CD4-positive, alpha-beta T cell (primary cell): ENCODE data around the gene AKR1E2. TPM values are rescaled to one million over a fixed set of nuclear protein-coding genes. Genes with fewer than 3 reads are reported as not detected.

Experiments
- ATAC-seq: fragments of 200-7000 bp; cut with Tn5 transposase; one replicate; pipeline ENCODE4 v1.10.0; 2022; ENCODE audit warnings: mild to moderate bottlenecking; ENCODE audit not compliant: poor library complexity
- CTCF ChIA-PET: fragments of 350-600 bp; sonication (Branson Sonifier 250); formaldehyde crosslinking; loops from one replicate; lab custom pipeline; 2021; ENCODE audit warnings: antibody characterized with exemption, inconsistent platforms; lab: Charles Lee
- POLR2A ChIA-PET: fragments of 350-600 bp; sonication (Branson Sonifier 250); formaldehyde crosslinking; loops from one replicate; lab custom pipeline; 2021; ENCODE audit warnings: antibody characterized with exemption, inconsistent platforms; lab: Charles Lee
- DNase-seq, 14 experiments: peaks; one replicate each; pipeline ENCODE4 v3.0.0-alpha.2; 2013 to 2020; ENCODE audit warnings: mixed read lengths in 2 of 14
- H3K27ac ChIP-seq, 2 donors: one replicate each; pipeline versions ENCODE4 v1.5.1 to v1.7.0; 2013; ENCODE audit warnings: low read length in 2 of 2, low read depth in 1 of 2, mild to moderate bottlenecking in 1 of 2
- H3K27me3 ChIP-seq, 2 experiments: 1 replicate in 1 of 2; 2 replicates in 1 of 2; pipeline versions ENCODE4 v1.6.1 to v1.7.0; 2013; ENCODE audit warnings: low read length in 2 of 2, control low read depth in 1 of 2, mild to moderate bottlenecking in 1 of 2, moderate library complexity in 1 of 2; ENCODE audit not compliant: insufficient read depth in 2 of 2, control insufficient read depth in 1 of 2
- H3K36me3 ChIP-seq: one replicate; pipeline ENCODE4 v1.6.1; 2013; ENCODE audit warnings: low read length, control low read depth; ENCODE audit not compliant: insufficient read depth
- H3K4me1 ChIP-seq: one replicate; pipeline ENCODE4 v1.6.1; 2013; ENCODE audit warnings: low read length, control low read depth; ENCODE audit not compliant: insufficient read depth
- H3K4me3 ChIP-seq: one replicate; pipeline ENCODE4 v1.5.1; 2013; ENCODE audit warnings: mild to moderate bottlenecking, low read length, moderate library complexity
- H3K9me3 ChIP-seq, 2 experiments: 1 replicate in 1 of 2; 2 replicates in 1 of 2; pipeline versions ENCODE4 v1.6.1 to v1.7.0; 2013; ENCODE audit warnings: low read length in 2 of 2, mild to moderate bottlenecking in 2 of 2, control low read depth in 1 of 2, moderate library complexity in 1 of 2; ENCODE audit not compliant: control insufficient read depth in 1 of 2, insufficient read depth in 1 of 2
- H3K27ac Mint-ChIP-seq: one replicate; pipeline ENCODE4 v1.8.0; 2020; ENCODE audit warnings: mixed read lengths
- H3K27me3 Mint-ChIP-seq: one replicate; pipeline ENCODE4 v1.8.0; 2021; ENCODE audit warnings: mixed read lengths
- H3K36me3 Mint-ChIP-seq: one replicate; pipeline ENCODE4 v1.8.0; 2021; ENCODE audit warnings: low read depth, mixed read lengths
- H3K4me1 Mint-ChIP-seq: one replicate; pipeline ENCODE4 v1.8.0; 2021; ENCODE audit warnings: low read depth, mixed read lengths
- H3K4me3 Mint-ChIP-seq: one replicate; pipeline ENCODE4 v1.8.0; 2020; ENCODE audit warnings: mild to moderate bottlenecking, mixed read lengths
- H3K9me3 Mint-ChIP-seq: one replicate; pipeline ENCODE4 v1.8.0; 2020; ENCODE audit warnings: mixed read lengths
- CTCF ChIP-seq: fragments of 200-600 bp; IDR thresholded peaks from one replicate; pipeline ENCODE4 v1.8.0; 2022; ENCODE audit warnings: antibody characterized with exemption, mild to moderate bottlenecking
- intact Hi-C, 2 experiments: fragments of 100-400 bp; cut with DNase I in 1 of 2; cut with micrococcal nuclease in 1 of 2; formaldehyde crosslinking; loops; one replicate each; pipeline versions ENCODE4 v1.15.1 to v1.9.0; 2023 to 2025; cut with DNase I, micrococcal nuclease
- total RNA-seq, 174 experiments: library from RNA in 2 of 174; stranded (reverse) in 2 of 174; gene quantifications; one replicate each; pipeline ENCODE4 v1.2.3 and lab custom pipeline; 2021 to 2026

AKR1E2 gene
- total RNA-seq, 2 experiments from 2014 or later, result 26.0 to 30.4 TPM

GRCh38 chr10:4843525-4844180 lies 17.6 kb downstream of the AKR1E2 start:
- Histone ChIP-seq H3K9me3 (no peaks in the 10 kb centered on the region), H3K4me1 (no peaks in the 10 kb centered on the region), H3K27me3 (no peaks in the 10 kb centered on the region), H3K27ac (no peak overlapping the region), H3K36me3 (no peaks in the 10 kb centered on the region), H3K4me3 (no peak overlapping the region)
- CTCF ChIA-PET, result interaction anchor here (0.5 kb wide), 1 partner anchor 911 kb away, joined by 3 read pairs; no protein-coding TSS in a partner anchor
- Mint-ChIP-seq H3K27me3 (no peaks in the 10 kb centered on the region), H3K4me1 (peaks cover 11% of the 10 kb centered on the region), H3K9me3 (no peaks in the 10 kb centered on the region), H3K27ac (no peak overlapping the region), H3K36me3 (peaks cover 41% of the 10 kb centered on the region), H3K4me3 (no peak overlapping the region)
- POLR2A ChIA-PET, result interaction anchor here (1.0 kb wide), 1 partner anchor 18 kb away, joined by 3 read pairs; the partner anchor contains the start of gene AKR1E2
- intact Hi-C loops, result no loop called here
- TF ChIP-seq CTCF, result no peak
- DNase-seq (no peak), ATAC-seq (no peak)

GRCh38 chr10:4844864-4845263 lies 18.9 kb downstream of the AKR1E2 start:
- Histone ChIP-seq H3K36me3 (no peaks in the 10 kb centered on the region), H3K27me3 (no peaks in the 10 kb centered on the region), H3K4me1 (peaks cover 6% of the 10 kb centered on the region), H3K27ac (no peak overlapping the region), H3K9me3 (no peaks in the 10 kb centered on the region), H3K4me3 (no peak overlapping the region)
- H3K27ac Mint-ChIP-seq, result no peak overlapping the region
- H3K27me3 Mint-ChIP-seq, result no peaks in the 10 kb centered on the region
- peaks cover 35% of the 10 kb centered on the region for H3K36me3 Mint-ChIP-seq
- no peak overlapping the region for H3K4me3 Mint-ChIP-seq
- no peaks in the 10 kb centered on the region for H3K9me3 Mint-ChIP-seq
- DNase-seq, result no peak
- CTCF ChIA-PET, result no interaction called here
- intact Hi-C loops, result loop anchor here in 1 of 2 experiments (5.0 kb wide), 1 partner anchor 1692 kb away; no protein-coding TSS in a partner anchor
- no peak for TF ChIP-seq CTCF
- peaks cover 7% of the 10 kb centered on the region for H3K4me1 Mint-ChIP-seq
- POLR2A ChIA-PET, result interaction anchor here (0.9 kb wide), 1 partner anchor 18 kb away, joined by 3 read pairs; no protein-coding TSS in a partner anchor
- ATAC-seq, result no peak

- peaks cover 9% of the 10 kb centered on the region for H3K4me1 ChIP-seq
- H3K9me3 ChIP-seq, result no peaks in the 10 kb centered on the region
- intact Hi-C loops, result loop anchor here in 1 of 2 experiments (5.0 kb wide), 1 partner anchor 1692 kb away; no protein-coding TSS in a partner anchor
- no peaks in the 10 kb centered on the region for H3K36me3 ChIP-seq
- TF ChIP-seq CTCF, result no peak
- POLR2A ChIA-PET, result no interaction called here
- no peaks in the 10 kb centered on the region for H3K9me3 Mint-ChIP-seq
- H3K4me3 Mint-ChIP-seq, result no peak overlapping the region
- H3K4me1 Mint-ChIP-seq, result peaks cover 8% of the 10 kb centered on the region
- CTCF ChIA-PET, result no interaction called here
- H3K27ac ChIP-seq, result no peak overlapping the region
- DNase-seq (no peak), ATAC-seq (no peak)
- no peak overlapping the region for H3K4me3 ChIP-seq
- peaks cover 29% of the 10 kb centered on the region for H3K36me3 Mint-ChIP-seq
- H3K27me3 ChIP-seq, result no peaks in the 10 kb centered on the region
- H3K27me3 Mint-ChIP-seq, result no peaks in the 10 kb centered on the region
- no peak overlapping the region for H3K27ac Mint-ChIP-seq
Observed at GRCh38 chr10:4845766-4846165, 19.8 kb downstream of the AKR1E2 start.
